NAMALWA (cell line): ENCODE measurements around the gene ANKK1.

Experiments
- DNase-seq: peaks from one replicate; pipeline ENCODE4 v3.0.0-alpha.2; 2015; ENCODE audit warnings: low spot score

ANKK1 gene

GRCh38 chr11:113408887-113409286 is 21.3 kb downstream of the ANKK1 start:
- DNase-seq, result no peak

GRCh38 chr11:113409526-113409925 is 21.9 kb downstream of the ANKK1 start:
- DNase-seq, result no peak

GRCh38 chr11:113410414-113411135 is 23.0 kb downstream of the ANKK1 start:
- no peak for DNase-seq

- DNase-seq, result no peak
Measured at GRCh38 chr11:113411536-113411935, 24.0 kb downstream of the ANKK1 start.

GRCh38 chr11:113412675-113413074 is 25.1 kb downstream of the ANKK1 start:
- DNase-seq, result no peak

- no peak for DNase-seq
Measured at GRCh38 chr11:113415343-113415742, 27.8 kb downstream of the ANKK1 start.

- DNase-seq, result no peak
Measured at GRCh38 chr11:113417428-113417827, 29.8 kb downstream of the ANKK1 start.

GRCh38 chr11:113419454-113420003 is 31.9 kb downstream of the ANKK1 start:
- no peak for DNase-seq

GRCh38 chr11:113420808-113421207 is 33.2 kb downstream of the ANKK1 start:
- DNase-seq, result no peak

- no peak for DNase-seq
Measured at GRCh38 chr11:113426686-113427085, 39.1 kb downstream of the ANKK1 start.

GRCh38 chr11:113431746-113432145 is 44.2 kb downstream of the ANKK1 start:
- DNase-seq, result no peak

- no peak for DNase-seq
Measured at GRCh38 chr11:113435190-113435968, 47.8 kb downstream of the ANKK1 start.

- DNase-seq, result no peak
Measured at GRCh38 chr11:113436672-113437252, 49.2 kb downstream of the ANKK1 start.

GRCh38 chr11:113440816-113441215 is 53.2 kb downstream of the ANKK1 start:
- no peak for DNase-seq

- DNase-seq, result no peak
Measured at GRCh38 chr11:113444502-113445123, 57.0 kb downstream of the ANKK1 start.

- DNase-seq, result no peak
Measured at GRCh38 chr11:113446112-113446511, 58.5 kb downstream of the ANKK1 start.

GRCh38 chr11:113446938-113447337 is 59.4 kb downstream of the ANKK1 start:
- no peak for DNase-seq

GRCh38 chr11:113447621-113448315 is 60.2 kb downstream of the ANKK1 start:
- no peak for DNase-seq

GRCh38 chr11:113448316-113448677 is 60.7 kb downstream of the ANKK1 start:
- DNase-seq, result no peak

GRCh38 chr11:113449743-113450142 is 62.2 kb downstream of the ANKK1 start:
- DNase-seq, result no peak
